Immature natural killer cell (primary cell): Measurements from ENCODE around the gene ADAMTS3. TPM values are rescaled to one million over a fixed set of nuclear protein-coding genes. Genes with fewer than 3 reads are reported as not detected.

Experiments
- DNase-seq, 3 donors: peaks; one replicate each; pipeline ENCODE4 v3.0.0; 2022; ENCODE audit warnings: mixed read lengths in 1 of 3
- H3K27ac Mint-ChIP-seq, 6 donors: one replicate each; pipeline ENCODE4 v1.8.0; 2020; ENCODE audit warnings: mixed read lengths in 6 of 6, mild to moderate bottlenecking in 5 of 6, inconsistent platforms in 4 of 6, moderate library complexity in 3 of 6
- H3K27me3 Mint-ChIP-seq, 3 donors: one replicate each; pipeline ENCODE4 v1.8.0; 2020 to 2021; ENCODE audit warnings: low read depth in 3 of 3, mild to moderate bottlenecking in 3 of 3, mixed read lengths in 3 of 3, moderate library complexity in 3 of 3, inconsistent platforms in 1 of 3
- H3K36me3 Mint-ChIP-seq, 3 donors: one replicate each; pipeline ENCODE4 v1.8.0; 2020; ENCODE audit warnings: mixed read lengths in 3 of 3, inconsistent platforms in 2 of 3, mild to moderate bottlenecking in 2 of 3
- H3K4me1 Mint-ChIP-seq, 2 donors: one replicate each; pipeline ENCODE4 v1.8.0; 2020; ENCODE audit warnings: inconsistent platforms in 2 of 2, mild to moderate bottlenecking in 2 of 2, mixed read lengths in 2 of 2, moderate library complexity in 1 of 2
- H3K4me3 Mint-ChIP-seq, 5 donors: one replicate each; pipeline ENCODE4 v1.8.0; 2020; ENCODE audit warnings: mild to moderate bottlenecking in 5 of 5, mixed read lengths in 5 of 5, inconsistent platforms in 3 of 5, moderate library complexity in 3 of 5
- H3K9me3 Mint-ChIP-seq, 6 donors: one replicate each; pipeline ENCODE4 v1.8.0; 2020; ENCODE audit warnings: mild to moderate bottlenecking in 6 of 6, mixed read lengths in 6 of 6, inconsistent platforms in 4 of 6, moderate library complexity in 3 of 6
- polyA plus RNA-seq, 3 donors: library from polyadenylated mRNA; unstranded; fragments of 300-500 nt; fragmentation: Illumina TruSeq; gene quantifications; one replicate each; pipeline ENCODE4 v1.2.3, GENCODE V29; 2021

The ADAMTS3 gene
- polyA plus RNA-seq, 3 donors from 2014 or later: not detected

- Mint-ChIP-seq H3K27ac (no peak overlapping the region), H3K27me3 (no peaks in the 10 kb centered on the region), H3K9me3 (peaks cover 0 to 6% (median 2%) of the 10 kb centered on the region in 6 donors), H3K36me3 (no peaks in the 10 kb centered on the region), H3K4me3 (no peak overlapping the region), H3K4me1 (no peaks in the 10 kb centered on the region)
- no peak for DNase-seq
These were observed 84.0 kb downstream of the ADAMTS3 start for GRCh38 chr4:72484981-72485380.

- Mint-ChIP-seq H3K4me3 (no peak overlapping the region), H3K36me3 (no peaks in the 10 kb centered on the region), H3K9me3 (peaks cover 2 to 24% (median 5%) of the 10 kb centered on the region in 6 donors), H3K4me1 (no peaks in the 10 kb centered on the region), H3K27ac (no peak overlapping the region), H3K27me3 (peaks cover 1 to 3% (median 2%) of the 10 kb centered on the region in 3 donors)
- DNase-seq: no peak
These were observed 95.6 kb downstream of the ADAMTS3 start for GRCh38 chr4:72473434-72473900.

- Mint-ChIP-seq H3K4me3 (no peak overlapping the region), H3K27me3 (peaks cover 0 to 3% (median 1%) of the 10 kb centered on the region in 3 donors), H3K9me3 (peaks cover 0 to 21% (median 4%) of the 10 kb centered on the region in 6 donors), H3K4me1 (no peaks in the 10 kb centered on the region), H3K27ac (no peak overlapping the region), H3K36me3 (no peaks in the 10 kb centered on the region)
- no peak for DNase-seq
These were observed 97.2 kb downstream of the ADAMTS3 start for GRCh38 chr4:72471816-72472215.

GRCh38 chr4:72468904-72469502, 100.0 kb downstream of the ADAMTS3 start:
- no peak for DNase-seq
- H3K36me3 Mint-ChIP-seq: no peaks in the 10 kb centered on the region
- peaks cover 0 to 3% (median 0%) of the 10 kb centered on the region in 3 donors for H3K27me3 Mint-ChIP-seq
- H3K4me3 Mint-ChIP-seq: no peak overlapping the region
- H3K4me1 Mint-ChIP-seq: no peaks in the 10 kb centered on the region
- H3K9me3 Mint-ChIP-seq: peaks cover 0 to 16% (median 3%) of the 10 kb centered on the region in 6 donors
- no peak overlapping the region for H3K27ac Mint-ChIP-seq

- H3K36me3 Mint-ChIP-seq: no peaks in the 10 kb centered on the region
- H3K4me1 Mint-ChIP-seq: no peaks in the 10 kb centered on the region
- H3K4me3 Mint-ChIP-seq: no peak overlapping the region
These were observed 101.4 kb downstream of the ADAMTS3 start for GRCh38 chr4:72467633-72468032.

GRCh38 chr4:72463724-72464123, 105.3 kb downstream of the ADAMTS3 start:
- Mint-ChIP-seq H3K27me3 (no peaks in the 10 kb centered on the region), H3K36me3 (no peaks in the 10 kb centered on the region), H3K4me1 (no peaks in the 10 kb centered on the region), H3K4me3 (no peak overlapping the region), H3K9me3 (peaks cover 0 to 7% (median 4%) of the 10 kb centered on the region in 6 donors), H3K27ac (no peak overlapping the region)
- no peak for DNase-seq

More at GRCh38 chr4:72467633-72468032, 101.4 kb downstream of the ADAMTS3 start:
- H3K27ac Mint-ChIP-seq: no peak overlapping the region
- DNase-seq: no peak
- H3K27me3 Mint-ChIP-seq: no peaks in the 10 kb centered on the region
- peaks cover 0 to 6% (median 4%) of the 10 kb centered on the region in 6 donors for H3K9me3 Mint-ChIP-seq

GRCh38 chr4:72457158-72457557, 111.9 kb downstream of the ADAMTS3 start:
- Mint-ChIP-seq H3K4me1 (no peaks in the 10 kb centered on the region), H3K9me3 (peaks cover 0 to 8% (median 0%) of the 10 kb centered on the region in 6 donors), H3K27ac (no peak overlapping the region), H3K4me3 (no peak overlapping the region), H3K27me3 (no peaks in the 10 kb centered on the region), H3K36me3 (no peaks in the 10 kb centered on the region)
- no peak for DNase-seq

GRCh38 chr4:72451349-72451748, 117.7 kb downstream of the ADAMTS3 start:
- Mint-ChIP-seq H3K4me1 (no peaks in the 10 kb centered on the region), H3K4me3 (no peak overlapping the region), H3K27ac (no peak overlapping the region), H3K9me3 (peaks cover 0 to 5% (median 0%) of the 10 kb centered on the region in 6 donors), H3K36me3 (no peaks in the 10 kb centered on the region), H3K27me3 (no peaks in the 10 kb centered on the region)
- no peak for DNase-seq

- H3K27me3 Mint-ChIP-seq: no peaks in the 10 kb centered on the region
- DNase-seq: no peak
- H3K27ac Mint-ChIP-seq: no peak overlapping the region
- H3K4me1 Mint-ChIP-seq: no peaks in the 10 kb centered on the region
- no peak overlapping the region for H3K4me3 Mint-ChIP-seq
- peaks cover 0 to 3% (median 0%) of the 10 kb centered on the region in 6 donors for H3K9me3 Mint-ChIP-seq
- H3K36me3 Mint-ChIP-seq: no peaks in the 10 kb centered on the region
These were observed 119.3 kb downstream of the ADAMTS3 start for GRCh38 chr4:72449705-72450104.

GRCh38 chr4:72448231-72448630, 120.8 kb downstream of the ADAMTS3 start:
- H3K27me3 Mint-ChIP-seq: peaks cover 0 to 1% (median 0%) of the 10 kb centered on the region in 3 donors
- H3K27ac Mint-ChIP-seq: no peak overlapping the region
- no peaks in the 10 kb centered on the region for H3K4me1 Mint-ChIP-seq
- DNase-seq: no peak
- peaks cover 0 to 2% (median 0%) of the 10 kb centered on the region in 6 donors for H3K9me3 Mint-ChIP-seq
- H3K36me3 Mint-ChIP-seq: no peaks in the 10 kb centered on the region
- H3K4me3 Mint-ChIP-seq: no peak overlapping the region

- Mint-ChIP-seq H3K4me1 (no peaks in the 10 kb centered on the region), H3K9me3 (peaks cover 0 to 4% (median under 1%) of the 10 kb centered on the region in 6 donors), H3K36me3 (no peaks in the 10 kb centered on the region), H3K4me3 (no peak overlapping the region), H3K27me3 (peaks cover 0 to 1% (median 0%) of the 10 kb centered on the region in 3 donors), H3K27ac (no peak overlapping the region)
- no peak for DNase-seq
These were observed 122.5 kb downstream of the ADAMTS3 start for GRCh38 chr4:72446353-72447055.

- Mint-ChIP-seq H3K9me3 (peaks cover 0 to 4% (median under 1%) of the 10 kb centered on the region in 6 donors), H3K27ac (no peak overlapping the region), H3K4me1 (no peaks in the 10 kb centered on the region), H3K4me3 (no peak overlapping the region), H3K27me3 (peaks cover 0 to 1% (median 0%) of the 10 kb centered on the region in 3 donors), H3K36me3 (no peaks in the 10 kb centered on the region)
- DNase-seq: no peak
These were observed 124.9 kb downstream of the ADAMTS3 start for GRCh38 chr4:72444092-72444491.

GRCh38 chr4:72442715-72443114, 126.3 kb downstream of the ADAMTS3 start:
- Mint-ChIP-seq H3K27ac (no peak overlapping the region), H3K27me3 (peaks cover 0 to 1% (median 0%) of the 10 kb centered on the region in 3 donors), H3K4me1 (no peaks in the 10 kb centered on the region), H3K9me3 (peaks cover 0 to 4% (median under 1%) of the 10 kb centered on the region in 6 donors), H3K36me3 (no peaks in the 10 kb centered on the region), H3K4me3 (no peak overlapping the region)
- DNase-seq: no peak

GRCh38 chr4:72442147-72442546, 126.9 kb downstream of the ADAMTS3 start:
- H3K9me3 Mint-ChIP-seq: peaks cover 0 to 4% (median 2%) of the 10 kb centered on the region in 6 donors

More at GRCh38 chr4:72442147-72442546, 126.9 kb downstream of the ADAMTS3 start:
- H3K4me3 Mint-ChIP-seq: no peak overlapping the region
- H3K36me3 Mint-ChIP-seq: no peaks in the 10 kb centered on the region
- no peaks in the 10 kb centered on the region for H3K4me1 Mint-ChIP-seq
- no peak overlapping the region for H3K27ac Mint-ChIP-seq
- no peak for DNase-seq
- peaks cover 0 to 1% (median 0%) of the 10 kb centered on the region in 3 donors for H3K27me3 Mint-ChIP-seq
